HUES64 (cell line): ENCODE measurements around the gene SH3D19.

ENCODE experiments used
- H3K27ac ChIP-seq: 2 replicates; pipeline ENCODE4 v1.7.0; 2013; ENCODE audit warnings: low read depth, low read length, inconsistent platforms
- H3K27me3 ChIP-seq: 2 replicates; pipeline ENCODE4 v1.6.1; 2013; ENCODE audit warnings: mild to moderate bottlenecking, low read length; ENCODE audit not compliant: insufficient read depth
- H3K36me3 ChIP-seq: 2 replicates; pipeline ENCODE4 v1.6.1; 2013; ENCODE audit warnings: mild to moderate bottlenecking, low read length; ENCODE audit not compliant: insufficient read depth
- H3K4me1 ChIP-seq: 2 replicates; pipeline ENCODE4 v1.6.1; 2013; ENCODE audit warnings: mild to moderate bottlenecking, low read length, moderate library complexity; ENCODE audit not compliant: insufficient read depth
- H3K4me3 ChIP-seq: 2 replicates; pipeline ENCODE4 v1.5.1; 2013; ENCODE audit warnings: mild to moderate bottlenecking, low read length, moderate library complexity
- H3K9ac ChIP-seq: 2 replicates; pipeline ENCODE4 v1.6.1; 2013; ENCODE audit warnings: mild to moderate bottlenecking, low read depth, low read length
- H3K9me3 ChIP-seq: 2 replicates; pipeline ENCODE4 v1.6.1; 2013; ENCODE audit warnings: low read depth, low read length; ENCODE audit not compliant: insufficient read depth
- WGBS: fragments of 150-250, 120-280 bp; methylation state at CpG from one replicate; pipeline ENCODE4 v1.1.7; 2013; ENCODE audit warnings: missing lambda C conversion rate; 5-methylcytosine and 5-hydroxymethylcytosine counted together

SH3D19 gene

DNA sequence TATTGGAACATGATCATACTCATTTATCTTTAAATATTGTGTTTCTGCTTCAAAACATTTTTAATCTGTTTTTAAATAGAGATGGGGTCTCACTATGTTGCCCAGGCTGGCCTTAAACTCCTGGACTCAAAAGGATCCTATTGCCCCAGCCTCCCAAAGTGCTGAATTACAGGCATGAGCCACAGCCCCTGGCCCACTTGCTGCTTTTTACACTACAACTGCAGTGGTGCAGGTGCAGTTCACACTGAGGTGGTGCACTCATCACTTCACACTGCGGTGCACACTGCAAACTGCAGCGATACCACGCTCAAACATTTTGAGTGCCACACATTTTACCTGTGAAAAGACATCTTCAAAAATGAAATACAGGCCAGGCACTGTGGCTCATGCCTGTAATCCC, 215.2 kb downstream of the SH3D19 start:
- Histone ChIP-seq H3K36me3 (peaks cover 59% of the 10 kb centered on the region), H3K27ac (no peak overlapping the region)
- WGBS, result 97% methylated on average over 3 of the region's 3 CpGs

GRCh38 chr4:151107063-151107462, 218.3 kb downstream of the SH3D19 start:
- WGBS, result 95% methylated on average over 3 of the region's 3 CpGs
- Histone ChIP-seq H3K27ac (no peak overlapping the region), H3K36me3 (peaks cover 78% of the 10 kb centered on the region)

More for the DNA sequence above, 215.2 kb downstream of the SH3D19 start:
- Histone ChIP-seq H3K27me3 (no peaks in the 10 kb centered on the region), H3K4me3 (no peak overlapping the region), H3K4me1 (no peaks in the 10 kb centered on the region), H3K9ac (no peak overlapping the region), H3K9me3 (no peaks in the 10 kb centered on the region)

DNA sequence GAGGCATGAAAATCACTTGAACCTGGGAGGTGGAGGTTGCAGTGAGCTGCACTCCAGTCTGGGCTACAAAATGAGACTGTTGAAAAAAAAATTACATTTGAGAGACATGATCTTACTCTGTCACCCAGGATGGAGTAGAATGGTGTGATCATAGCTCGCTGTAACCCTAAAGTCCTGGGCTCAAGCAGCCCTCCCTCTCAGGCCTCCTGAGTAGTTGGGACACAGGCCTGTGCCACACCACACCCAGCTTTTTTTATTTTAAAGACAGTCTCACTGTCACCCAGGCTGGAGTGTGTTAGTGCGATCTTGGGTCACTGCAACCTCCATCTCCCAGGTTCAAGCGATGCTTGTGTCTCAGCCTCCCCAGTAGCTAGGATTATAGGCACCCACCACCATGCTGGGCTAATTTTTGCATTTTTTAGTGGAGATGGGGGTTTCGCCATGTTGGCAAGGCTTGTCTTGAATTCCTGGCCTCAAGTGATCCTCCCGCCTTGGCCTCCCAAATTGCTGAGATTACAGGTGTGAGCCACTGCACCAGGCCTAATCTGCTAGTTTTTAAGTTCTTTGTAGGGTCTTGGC, 219.9 kb downstream of the SH3D19 start:
- Histone ChIP-seq H3K9ac (no peak overlapping the region), H3K4me1 (peaks cover 7% of the 10 kb centered on the region; the same call in 1 of the 2 replicates), H3K36me3 (peaks cover 85% of the 10 kb centered on the region), H3K27me3 (no peaks in the 10 kb centered on the region), H3K9me3 (no peaks in the 10 kb centered on the region), H3K4me3 (no peak overlapping the region), H3K27ac (peak overlapping the region; percentile 48; the same call in 1 of the 2 replicates)
- 98% methylated on average over 5 of the region's 5 CpGs for WGBS

More at GRCh38 chr4:151107063-151107462, 218.3 kb downstream of the SH3D19 start:
- no peaks in the 10 kb centered on the region for H3K27me3 ChIP-seq
- no peak overlapping the region for H3K9ac ChIP-seq
- H3K4me3 ChIP-seq, result no peak overlapping the region
- no peaks in the 10 kb centered on the region for H3K4me1 ChIP-seq
- H3K9me3 ChIP-seq, result no peaks in the 10 kb centered on the region

DNA sequence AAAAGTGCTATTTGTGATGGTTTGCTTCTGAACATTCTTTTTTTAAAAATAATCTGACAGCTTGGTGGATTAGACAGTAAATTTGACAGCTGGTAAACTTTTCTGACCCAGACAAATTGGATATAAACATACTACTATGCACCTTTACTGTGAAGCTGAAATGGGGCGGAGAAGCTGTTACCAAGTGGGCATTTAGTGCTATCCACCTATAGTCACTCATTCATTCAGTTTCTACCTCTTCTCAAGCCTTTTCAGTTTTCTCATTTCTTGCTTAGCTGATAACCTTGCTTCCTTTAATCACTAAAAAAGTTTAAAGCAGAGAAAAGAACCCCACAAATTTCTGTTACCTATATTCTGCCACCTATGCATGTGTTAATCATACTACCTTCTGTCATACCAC, 220.8 kb downstream of the SH3D19 start:
- 93% methylated on average over 1 of the region's 1 CpG for WGBS

GRCh38 chr4:151103758-151104157, 221.6 kb downstream of the SH3D19 start:
- H3K4me1 ChIP-seq, result peaks cover 7% of the 10 kb centered on the region; the same call in 1 of the 2 replicates
- H3K9me3 ChIP-seq, result no peaks in the 10 kb centered on the region
- peaks cover 86% of the 10 kb centered on the region for H3K36me3 ChIP-seq
- 100% methylated on average over 2 of the region's 2 CpGs for WGBS
- no peak overlapping the region for H3K27ac ChIP-seq
- H3K9ac ChIP-seq, result no peak overlapping the region
- no peak overlapping the region for H3K4me3 ChIP-seq
- H3K27me3 ChIP-seq, result no peaks in the 10 kb centered on the region

More for the DNA sequence above, 220.8 kb downstream of the SH3D19 start:
- peaks cover 7% of the 10 kb centered on the region; the same call in 1 of the 2 replicates for H3K4me1 ChIP-seq
- no peak overlapping the region for H3K4me3 ChIP-seq
- H3K27me3 ChIP-seq, result no peaks in the 10 kb centered on the region
- peaks cover 86% of the 10 kb centered on the region for H3K36me3 ChIP-seq
- no peak overlapping the region for H3K9ac ChIP-seq
- no peaks in the 10 kb centered on the region for H3K9me3 ChIP-seq
- H3K27ac ChIP-seq, result no peak overlapping the region

- Histone ChIP-seq H3K9ac (peak overlapping the region; percentile 100), H3K36me3 (peaks cover 58% of the 10 kb centered on the region), H3K4me1 (peaks cover 7% of the 10 kb centered on the region; the same call in 1 of the 2 replicates), H3K27me3 (no peaks in the 10 kb centered on the region), H3K4me3 (peak overlapping the region; percentile 82), H3K9me3 (no peaks in the 10 kb centered on the region), H3K27ac (peak overlapping the region; percentile 94; the same call in 1 of the 2 replicates)
- 10% methylated on average over 3 of the region's 3 CpGs for WGBS
Measured at GRCh38 chr4:151100531-151100930, 224.9 kb downstream of the SH3D19 start.

DNA sequence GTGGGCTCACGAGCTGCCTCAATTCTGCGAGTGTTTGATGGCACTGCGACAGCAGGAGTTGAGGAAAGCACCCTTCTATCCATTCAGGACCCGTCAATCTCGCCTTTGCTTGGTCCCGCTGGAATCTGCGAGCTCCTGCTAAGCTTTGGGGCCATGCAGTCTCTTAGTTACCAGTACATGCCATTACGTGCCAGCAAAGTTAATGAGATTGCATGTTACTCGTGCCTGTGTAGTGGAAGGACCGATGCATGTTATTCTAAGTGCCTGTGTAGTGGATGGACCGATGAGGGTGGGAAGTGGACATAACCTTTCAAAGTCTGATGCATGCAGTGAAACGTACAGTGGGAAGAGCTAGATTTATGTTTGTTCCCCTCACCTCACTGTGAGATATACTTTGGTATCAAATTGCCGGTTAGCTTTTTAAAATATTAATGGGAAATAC, 225.4 kb downstream of the SH3D19 start:
- Histone ChIP-seq H3K9me3 (no peaks in the 10 kb centered on the region), H3K36me3 (peaks cover 52% of the 10 kb centered on the region), H3K4me1 (peaks cover 7% of the 10 kb centered on the region; the same call in 1 of the 2 replicates), H3K9ac (peak overlapping the region; percentile 100), H3K27ac (peak overlapping the region; percentile 94), H3K4me3 (peak overlapping the region; percentile 82), H3K27me3 (no peaks in the 10 kb centered on the region)
- under 1% methylated on average over 12 of the region's 13 CpGs for WGBS

DNA sequence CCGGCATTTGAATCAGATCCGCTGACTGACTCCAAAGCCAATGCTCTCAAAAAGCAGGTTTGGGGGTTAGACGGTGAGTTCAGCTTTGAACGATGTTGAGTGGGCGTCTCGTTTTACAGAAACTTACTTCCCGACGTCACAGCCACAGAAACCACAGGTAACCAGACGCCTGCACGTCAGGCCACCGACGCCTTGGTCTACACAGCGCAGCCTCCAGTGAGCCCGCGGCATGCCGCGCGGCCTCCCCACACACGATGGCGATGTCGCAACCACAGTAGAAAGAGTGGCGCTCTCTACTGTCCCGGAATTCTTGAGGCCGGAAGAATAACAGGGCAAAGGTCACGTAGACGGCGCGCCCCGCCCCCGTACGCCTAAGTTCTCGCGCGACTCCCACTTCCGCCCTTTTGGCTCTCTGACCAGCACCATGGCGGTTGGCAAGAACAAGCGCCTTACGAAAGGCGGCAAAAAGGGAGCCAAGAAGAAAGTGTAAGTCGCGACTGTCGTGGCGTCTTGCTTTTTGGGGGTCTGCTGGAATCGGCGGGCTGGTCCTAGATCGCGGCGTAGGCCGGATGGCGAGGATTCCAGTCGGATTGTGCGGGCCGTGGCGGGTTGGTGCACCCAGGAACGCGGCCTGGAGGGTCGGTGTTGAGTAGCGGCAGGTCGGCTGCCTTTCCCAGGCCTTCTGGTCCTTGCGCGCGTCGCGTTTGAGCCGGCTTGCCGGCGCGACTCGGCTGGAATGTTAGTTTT, 226.0 kb downstream of the SH3D19 start, which contains the start of gene RPS3A:
Gene RPS3A (plus strand): TSS at position 400 of the 747 bp plus-strand sequence. CDS start 25 bp downstream, at position 425.
- Histone ChIP-seq H3K27ac (peak within 1 kb of the TSS; percentile 94), H3K4me1 (peaks cover 7% of the 10 kb centered on the region; the same call in 1 of the 2 replicates), H3K36me3 (peaks cover 46% of the 10 kb centered on the region), H3K9me3 (no peaks in the 10 kb centered on the region), H3K9ac (peak within 1 kb of the TSS; percentile 100), H3K27me3 (no peaks in the 10 kb centered on the region), H3K4me3 (peak within 1 kb of the TSS; percentile 82)
- 2% methylated on average over 69 of the region's 69 CpGs for WGBS

DNA sequence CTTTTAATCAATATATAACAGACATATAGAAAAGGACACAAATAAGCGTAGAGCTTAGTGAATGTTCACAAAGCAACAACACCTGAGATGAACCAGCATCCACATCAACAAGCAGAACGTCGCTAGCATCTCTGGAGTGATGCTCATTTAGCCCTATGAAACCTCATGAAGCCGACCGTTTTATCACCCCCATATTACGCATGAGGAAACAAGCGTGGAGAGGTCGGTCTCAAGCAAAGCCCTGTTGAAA, 226.5 kb downstream of the SH3D19 start:
- Histone ChIP-seq H3K4me1 (peaks cover 7% of the 10 kb centered on the region; the same call in 1 of the 2 replicates), H3K36me3 (peaks cover 41% of the 10 kb centered on the region), H3K9me3 (no peaks in the 10 kb centered on the region), H3K27ac (peak overlapping the region; percentile 25; the same call in 1 of the 2 replicates), H3K9ac (peak overlapping the region; percentile 53), H3K4me3 (peak overlapping the region; percentile 82), H3K27me3 (no peaks in the 10 kb centered on the region)
- WGBS, result 48% methylated on average over 8 of the region's 8 CpGs

DNA sequence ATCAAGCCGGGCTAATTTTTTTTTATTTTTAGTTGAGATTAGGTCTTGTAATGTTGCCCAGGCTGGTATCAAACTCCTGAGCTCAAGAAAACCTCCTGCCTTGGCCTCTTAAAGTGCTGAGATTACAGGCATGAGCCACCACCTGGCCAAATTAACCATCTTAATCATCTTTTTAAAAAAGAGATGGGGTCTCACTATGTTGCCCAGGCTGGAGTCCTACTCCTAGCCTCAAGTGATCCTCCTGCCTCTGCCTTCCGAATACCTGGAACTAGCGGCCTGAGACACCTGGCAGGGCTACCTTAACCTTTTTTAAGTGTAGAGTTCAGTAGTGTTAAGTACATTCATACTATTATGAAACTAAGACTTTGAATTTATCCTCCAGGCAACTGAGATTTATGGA, 227.6 kb downstream of the SH3D19 start:
- Histone ChIP-seq H3K9ac (no peak overlapping the region), H3K36me3 (peaks cover 30% of the 10 kb centered on the region), H3K27ac (no peak overlapping the region), H3K27me3 (no peaks in the 10 kb centered on the region), H3K4me1 (peaks cover 7% of the 10 kb centered on the region; the same call in 1 of the 2 replicates), H3K9me3 (no peaks in the 10 kb centered on the region), H3K4me3 (no peak overlapping the region)
- 95% methylated on average over 3 of the region's 3 CpGs for WGBS

DNA sequence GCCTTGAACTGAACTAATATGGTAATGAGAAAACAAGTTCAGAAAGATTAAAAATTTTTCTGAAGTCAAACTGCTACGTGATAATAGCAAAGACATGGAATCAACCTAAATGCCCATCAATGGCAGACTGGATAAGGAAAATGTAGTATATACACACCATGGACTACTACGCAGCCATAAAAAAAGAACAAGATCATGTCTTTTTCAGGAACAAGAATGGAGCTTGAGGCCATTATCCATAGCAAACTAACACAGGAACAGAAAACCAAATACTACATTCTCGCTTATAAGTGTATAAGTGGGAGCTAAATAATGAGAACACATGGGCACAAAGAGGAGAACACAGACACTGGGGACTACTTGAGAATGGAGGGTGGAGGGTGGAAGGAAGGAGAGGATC, 230.3 kb downstream of the SH3D19 start:
- Histone ChIP-seq H3K27ac (no peak overlapping the region), H3K9ac (no peak overlapping the region), H3K9me3 (no peaks in the 10 kb centered on the region), H3K36me3 (peaks cover 4% of the 10 kb centered on the region; the same call in 1 of the 2 replicates), H3K4me3 (no peak overlapping the region), H3K27me3 (no peaks in the 10 kb centered on the region), H3K4me1 (no peaks in the 10 kb centered on the region)
- 100% methylated on average over 2 of the region's 3 CpGs for WGBS
